ENCODE data around the gene JMJD8. TPM values are rescaled to one million over a fixed set of nuclear protein-coding genes. Genes with fewer than 3 reads are reported as not detected.

Gene JMJD8, protein sequence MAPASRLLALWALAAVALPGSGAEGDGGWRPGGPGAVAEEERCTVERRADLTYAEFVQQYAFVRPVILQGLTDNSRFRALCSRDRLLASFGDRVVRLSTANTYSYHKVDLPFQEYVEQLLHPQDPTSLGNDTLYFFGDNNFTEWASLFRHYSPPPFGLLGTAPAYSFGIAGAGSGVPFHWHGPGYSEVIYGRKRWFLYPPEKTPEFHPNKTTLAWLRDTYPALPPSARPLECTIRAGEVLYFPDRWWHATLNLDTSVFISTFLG
- total RNA-seq = 50.0 TPM

DNA sequence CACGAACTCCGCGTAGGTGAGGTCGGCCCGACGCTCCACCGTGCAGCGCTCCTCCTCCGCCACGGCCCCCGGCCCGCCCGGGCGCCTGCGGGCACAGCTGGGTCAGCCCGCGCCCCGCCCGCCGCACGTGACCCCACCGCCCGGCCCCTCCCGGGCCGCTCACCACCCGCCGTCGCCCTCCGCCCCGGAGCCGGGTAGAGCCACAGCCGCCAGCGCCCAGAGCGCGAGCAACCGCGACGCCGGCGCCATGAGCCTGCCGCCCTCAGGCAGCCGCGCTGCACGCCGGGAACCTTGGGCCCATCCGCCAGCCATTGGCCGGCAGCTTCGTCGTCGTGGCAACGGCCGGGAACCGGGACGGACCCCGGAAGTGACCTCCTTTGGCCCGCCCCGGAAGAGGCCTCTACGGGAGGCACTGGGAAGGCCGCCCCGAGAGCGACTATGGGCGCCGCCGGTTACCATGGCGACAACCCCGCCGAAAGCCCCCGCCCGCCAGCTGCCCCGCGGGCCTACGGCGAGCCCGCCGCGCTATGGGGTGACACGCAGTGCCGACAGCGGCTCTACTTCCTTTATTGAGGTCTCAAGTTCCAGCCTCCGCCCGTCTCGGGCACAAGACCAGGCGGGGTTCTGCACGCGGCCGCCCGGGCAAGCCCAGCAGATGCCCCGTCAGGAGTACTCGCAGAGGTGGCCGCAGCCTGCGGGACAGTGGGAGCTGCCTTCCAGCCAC is at the start of gene JMJD8:
TSS of gene JMJD8 (minus strand) at position 264 of the 724 bp plus-strand sequence. CDS start at position 249, 15 bp downstream.

DNA sequence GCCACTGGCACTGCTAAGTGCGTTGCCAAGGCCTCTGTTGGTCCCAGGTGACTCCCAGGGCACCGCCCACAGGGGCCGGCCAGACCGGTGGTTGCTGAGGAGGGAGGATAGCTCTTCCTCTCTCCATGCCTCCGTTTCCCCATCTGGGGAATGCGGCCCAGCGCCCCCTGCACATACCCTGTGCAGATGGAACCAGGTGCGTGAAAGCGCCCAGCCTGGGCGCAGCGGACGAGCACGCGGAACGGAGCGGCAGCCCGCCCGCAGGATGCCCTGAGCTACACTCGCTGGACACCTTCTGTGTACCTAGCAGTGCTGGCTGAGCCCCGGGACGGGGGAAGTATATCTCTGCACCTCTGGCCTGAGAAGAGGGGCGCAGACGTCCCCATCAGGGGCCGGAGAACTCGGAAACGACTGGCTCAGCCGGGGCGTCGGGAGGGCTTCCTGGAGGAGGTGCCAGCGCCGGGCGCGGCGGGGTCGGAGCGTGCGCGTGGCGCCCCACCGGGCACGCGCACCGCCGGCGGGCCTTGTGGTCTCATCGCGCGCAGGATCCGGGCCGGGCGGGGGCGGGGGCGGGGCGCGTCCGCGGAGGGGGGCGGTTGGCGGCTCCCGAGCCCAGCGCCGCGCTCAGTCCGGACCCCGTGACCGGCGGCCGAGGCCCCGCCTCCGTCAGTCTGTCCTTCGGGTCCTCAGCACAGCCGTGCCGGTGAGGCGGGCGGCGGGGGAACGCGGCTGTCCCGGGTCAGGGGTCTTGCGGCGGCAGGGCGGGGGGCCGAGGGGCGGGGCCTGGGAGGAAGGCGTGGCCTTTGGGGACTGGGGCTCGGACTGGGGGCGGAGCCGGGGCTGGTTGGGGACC is 42.5 kb upstream of the JMJD8 start, which contains the start of the genes CCDC78 and HAGHL:
TSS of gene CCDC78 (minus strand) at position 6 of the 853 bp plus-strand sequence. CDS start 76 bp downstream, outside the sequence.
TSS of gene HAGHL (plus strand) at position 669 of the 853 bp plus-strand sequence. CDS start 404 bp downstream, outside the sequence.

DNA sequence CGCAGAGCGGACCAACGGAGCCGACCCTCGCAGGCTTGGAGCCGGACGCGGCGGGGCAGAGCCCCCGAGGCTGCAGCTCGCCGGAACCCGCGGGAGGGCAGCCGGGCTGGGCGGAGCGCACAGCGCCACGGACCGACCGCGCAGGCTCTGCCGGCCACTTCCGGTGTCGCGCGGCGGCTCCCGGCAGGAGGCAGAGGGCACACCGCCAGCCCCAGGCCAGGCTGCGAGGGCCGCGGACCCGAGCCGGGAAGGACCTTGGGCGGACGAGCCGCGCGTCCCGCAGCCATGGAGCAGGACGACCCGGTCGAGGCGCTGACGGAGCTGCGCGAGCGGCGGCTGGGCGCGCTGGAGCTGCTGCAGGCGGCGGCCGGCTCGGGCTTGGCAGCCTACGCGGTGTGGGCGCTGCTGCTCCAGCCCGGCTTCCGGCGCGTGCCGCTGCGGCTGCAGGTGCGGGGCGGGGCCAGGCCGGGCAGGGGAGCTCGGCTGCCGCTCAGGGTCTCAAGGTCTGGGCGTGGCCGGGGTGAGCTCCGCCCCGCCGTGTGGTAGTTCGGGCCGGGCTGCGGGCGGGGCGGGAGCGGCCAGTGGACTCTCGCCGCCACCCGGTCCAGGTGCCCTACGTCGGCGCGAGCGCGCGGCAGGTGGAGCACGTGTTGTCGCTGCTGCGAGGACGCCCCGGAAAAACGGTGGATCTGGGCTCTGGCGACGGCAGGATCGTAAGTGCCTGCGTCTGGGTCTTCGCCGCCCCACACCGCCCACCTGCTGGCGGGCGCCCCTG is 37.0 kb upstream of the JMJD8 start, which contains the start of gene ANTKMT:
TSS of gene ANTKMT (plus strand) at position 157 of the 775 bp plus-strand sequence. CDS start at position 286, 129 bp downstream.

DNA sequence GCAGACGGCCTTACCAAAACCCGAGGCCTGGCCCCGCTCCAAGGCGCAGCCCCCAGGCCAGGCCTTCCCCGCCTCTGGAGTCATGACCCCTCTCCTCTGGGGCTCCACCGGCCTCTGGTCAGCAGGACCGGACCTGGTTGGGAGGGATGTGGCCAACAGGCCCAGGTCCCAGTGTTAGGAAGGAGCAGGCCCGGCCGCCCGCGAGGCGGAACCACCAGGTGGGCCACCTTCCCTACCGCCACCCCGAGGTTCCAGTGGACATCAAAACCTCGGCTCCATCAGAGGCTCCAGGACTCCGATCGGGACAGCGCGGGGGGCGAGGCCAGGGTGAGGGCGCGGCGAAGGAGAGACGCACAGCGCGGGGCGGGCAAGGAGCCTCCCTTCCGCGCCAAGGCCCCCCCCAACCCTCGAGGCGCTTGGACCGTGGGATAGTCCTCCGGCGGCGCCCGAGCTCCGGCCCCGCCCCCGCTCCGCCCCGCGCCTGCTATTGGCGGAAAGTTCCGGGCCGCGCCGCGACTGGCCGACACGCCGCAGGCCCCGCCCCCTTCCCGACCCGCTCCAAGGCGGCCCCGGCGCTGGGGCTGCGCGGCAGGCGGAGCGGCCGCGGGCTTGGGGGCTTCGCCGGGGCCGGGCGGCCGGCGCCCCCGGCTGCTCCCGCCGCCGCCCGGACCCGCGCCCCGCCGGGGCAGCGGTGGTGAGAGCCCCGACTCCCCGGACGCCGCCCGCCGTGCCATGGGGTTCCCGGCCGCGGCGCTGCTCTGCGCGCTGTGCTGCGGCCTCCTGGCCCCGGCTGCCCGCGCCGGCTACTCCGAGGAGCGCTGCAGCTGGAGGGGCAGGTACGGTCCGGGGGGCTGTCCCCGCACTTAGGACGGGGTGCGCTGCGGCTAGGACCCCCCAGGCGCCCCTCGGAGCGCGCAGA is 30.7 kb upstream of the JMJD8 start, which contains the start of gene METRN:
TSS of gene METRN (plus strand) at position 561 of the 919 bp plus-strand sequence. CDS start at position 733, 172 bp downstream.

DNA sequence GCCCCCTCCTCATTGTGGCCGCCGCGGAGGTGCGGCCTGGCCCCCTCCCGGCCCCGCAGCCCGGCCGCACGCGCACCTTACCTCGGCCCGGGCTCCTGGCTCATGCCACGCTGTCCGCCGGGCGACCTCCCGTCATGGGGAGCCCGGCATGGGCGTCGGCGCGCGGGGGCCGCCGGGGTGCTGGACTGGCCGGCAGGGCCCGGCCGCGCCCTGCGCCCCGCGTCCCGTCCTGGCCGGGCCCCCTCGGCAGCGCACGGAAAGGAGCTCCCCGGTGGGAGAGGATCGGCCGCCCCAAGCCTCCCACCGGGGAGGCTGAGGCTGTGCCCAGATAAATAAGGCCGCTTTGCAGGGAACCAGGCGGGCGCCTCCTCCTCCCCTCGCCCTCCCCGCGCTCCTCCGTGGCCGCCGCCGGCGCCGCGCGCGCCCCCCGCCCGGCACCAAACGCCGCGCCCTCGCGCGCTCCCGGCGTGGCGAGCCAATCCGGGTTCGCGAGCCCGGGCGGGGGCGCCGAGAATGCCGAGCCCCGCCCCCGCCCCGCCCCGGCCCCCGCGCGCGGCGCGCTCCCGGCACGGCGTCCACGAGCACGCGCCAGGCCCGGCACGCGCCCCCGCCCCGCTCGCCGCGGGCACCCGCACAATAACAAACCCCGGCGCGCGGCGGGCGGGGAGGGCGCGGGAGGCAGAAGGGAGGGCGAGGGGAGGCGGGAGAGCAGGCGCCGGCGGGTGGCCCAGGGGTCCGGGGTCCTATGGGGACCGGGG is 21.5 kb upstream of the JMJD8 start, which contains the start of gene FBXL16:
TSS of gene FBXL16 (minus strand) at position 371 of the 758 bp plus-strand sequence. CDS start 8,396 bp downstream, outside the sequence.

DNA sequence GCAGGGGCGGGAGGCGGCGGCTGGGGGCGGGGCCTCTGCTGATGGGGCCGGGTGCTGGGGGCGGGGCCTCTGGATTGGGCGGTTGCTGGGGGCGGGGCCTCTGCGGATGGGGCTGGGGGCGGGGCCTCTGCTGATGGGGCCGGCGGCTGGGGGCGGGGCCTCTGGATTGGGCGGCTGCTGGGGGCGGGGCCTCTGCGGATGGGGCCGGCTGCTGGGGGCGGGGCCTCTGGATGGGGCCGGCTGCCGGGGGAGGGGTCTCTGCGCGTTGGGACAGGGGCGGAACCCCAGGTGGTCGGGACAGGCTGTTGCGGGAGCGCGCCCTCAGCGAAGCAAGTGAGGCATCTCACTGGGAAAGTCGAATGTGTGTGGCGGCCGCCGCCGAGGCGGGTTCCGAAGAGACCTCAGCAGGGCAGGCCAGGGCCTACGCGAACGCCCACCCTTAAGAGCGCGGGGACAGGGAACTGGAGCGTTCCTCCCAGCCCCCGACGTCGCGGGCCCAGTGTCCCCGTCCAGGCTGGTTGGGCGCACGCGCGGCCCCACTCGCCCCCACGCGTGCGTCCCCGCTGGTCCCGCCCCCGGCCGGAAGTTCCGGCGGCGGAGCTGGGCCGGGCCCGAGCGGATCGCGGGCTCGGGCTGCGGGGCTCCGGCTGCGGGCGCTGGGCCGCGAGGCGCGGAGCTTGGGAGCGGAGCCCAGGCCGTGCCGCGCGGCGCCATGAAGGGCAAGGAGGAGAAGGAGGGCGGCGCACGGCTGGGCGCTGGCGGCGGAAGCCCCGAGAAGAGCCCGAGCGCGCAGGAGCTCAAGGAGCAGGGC is 4.1 kb downstream of the JMJD8 start, which contains the start of gene STUB1:
TSS of gene STUB1 (plus strand) at position 597 of the 811 bp plus-strand sequence. CDS start at position 713, 116 bp downstream.

DNA sequence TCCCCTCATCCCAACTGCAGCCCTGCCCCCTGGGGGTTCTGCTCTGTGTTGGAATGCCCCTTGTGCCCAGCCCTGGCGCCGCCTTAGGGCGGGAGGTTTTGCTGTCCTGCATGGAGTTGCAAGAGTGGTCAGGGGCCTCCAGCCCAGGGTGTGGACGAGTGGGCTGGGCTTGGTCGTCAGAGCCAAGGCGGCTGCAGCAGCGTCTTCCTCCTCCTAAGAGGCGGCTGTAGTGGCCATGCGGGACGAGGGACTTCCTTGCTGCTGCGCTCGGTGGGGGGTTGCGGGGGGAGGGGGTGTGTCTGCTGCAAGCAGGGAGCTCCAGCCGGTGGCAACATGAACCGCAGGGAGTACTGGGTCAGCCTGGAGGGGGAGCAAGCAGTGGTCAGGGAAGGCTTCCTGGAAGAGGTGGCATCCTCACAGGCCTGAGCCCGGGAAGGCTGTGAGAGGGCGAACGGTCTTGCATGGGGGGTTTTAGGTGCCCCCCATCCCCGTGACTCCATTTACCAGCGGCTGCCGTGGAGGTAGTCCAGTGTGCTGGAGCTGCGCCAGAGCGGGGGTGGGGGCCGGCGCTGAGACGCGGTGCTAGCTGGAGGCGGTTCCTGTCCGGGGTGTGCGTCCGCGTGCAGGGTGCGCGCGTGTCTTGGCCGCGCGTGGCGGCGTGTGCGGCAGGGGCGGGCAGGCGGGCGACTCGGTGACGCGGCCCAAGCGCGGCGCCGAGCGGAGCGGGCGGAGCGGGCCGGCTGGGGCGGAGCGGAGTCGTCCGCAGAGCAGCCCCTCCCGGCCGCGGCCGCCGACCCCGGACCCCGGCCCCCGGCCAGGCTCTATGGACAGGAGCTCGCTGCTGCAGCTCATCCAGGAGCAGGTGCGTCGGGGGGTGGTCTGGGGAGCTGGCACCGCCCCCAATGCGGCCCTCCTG is 8.9 kb downstream of the JMJD8 start, which contains the start of gene RHBDL1:
TSS of gene RHBDL1 (plus strand) at position 704 of the 916 bp plus-strand sequence. CDS start at position 824, 120 bp downstream.

DNA sequence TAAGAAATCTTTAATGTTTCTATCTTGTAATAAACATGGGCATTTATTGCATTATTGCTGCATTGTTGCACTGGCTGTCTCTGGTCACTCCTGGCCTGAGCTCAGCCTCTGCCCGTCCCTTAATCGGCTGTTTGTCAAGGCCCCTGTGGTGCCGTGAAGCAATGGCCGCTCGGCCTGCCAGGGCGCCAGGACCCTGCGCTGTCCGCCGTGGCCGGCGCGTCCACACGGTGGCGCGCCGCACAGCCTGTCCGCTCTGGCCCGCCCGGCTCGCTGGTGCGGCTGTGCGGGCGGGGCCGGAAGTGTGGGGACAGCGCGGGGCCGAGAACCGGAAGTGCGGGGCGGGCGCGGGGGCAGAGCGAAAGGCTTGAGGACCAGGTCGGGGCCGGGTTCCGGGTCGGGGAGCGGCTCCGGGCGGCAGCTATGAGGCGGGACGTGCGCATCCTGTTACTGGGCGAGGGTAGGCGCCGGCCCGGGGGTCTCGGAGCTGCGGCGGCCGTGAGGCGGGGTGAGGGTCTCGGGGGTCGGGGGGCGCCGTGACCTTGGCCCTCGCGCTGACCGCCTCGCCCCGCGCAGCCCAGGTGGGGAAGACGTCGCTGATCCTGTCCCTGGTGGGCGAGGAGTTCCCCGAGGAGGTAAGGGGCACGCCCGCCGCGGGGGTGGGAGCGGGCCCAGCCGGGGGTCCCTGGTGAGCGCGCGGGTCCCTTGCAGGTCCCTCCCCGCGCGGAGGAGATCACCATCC is 16.2 kb downstream of the JMJD8 start, which contains the start of gene RHOT2:
TSS of gene RHOT2 (plus strand) at position 353 of the 739 bp plus-strand sequence. CDS start at position 421, 68 bp downstream.

DNA sequence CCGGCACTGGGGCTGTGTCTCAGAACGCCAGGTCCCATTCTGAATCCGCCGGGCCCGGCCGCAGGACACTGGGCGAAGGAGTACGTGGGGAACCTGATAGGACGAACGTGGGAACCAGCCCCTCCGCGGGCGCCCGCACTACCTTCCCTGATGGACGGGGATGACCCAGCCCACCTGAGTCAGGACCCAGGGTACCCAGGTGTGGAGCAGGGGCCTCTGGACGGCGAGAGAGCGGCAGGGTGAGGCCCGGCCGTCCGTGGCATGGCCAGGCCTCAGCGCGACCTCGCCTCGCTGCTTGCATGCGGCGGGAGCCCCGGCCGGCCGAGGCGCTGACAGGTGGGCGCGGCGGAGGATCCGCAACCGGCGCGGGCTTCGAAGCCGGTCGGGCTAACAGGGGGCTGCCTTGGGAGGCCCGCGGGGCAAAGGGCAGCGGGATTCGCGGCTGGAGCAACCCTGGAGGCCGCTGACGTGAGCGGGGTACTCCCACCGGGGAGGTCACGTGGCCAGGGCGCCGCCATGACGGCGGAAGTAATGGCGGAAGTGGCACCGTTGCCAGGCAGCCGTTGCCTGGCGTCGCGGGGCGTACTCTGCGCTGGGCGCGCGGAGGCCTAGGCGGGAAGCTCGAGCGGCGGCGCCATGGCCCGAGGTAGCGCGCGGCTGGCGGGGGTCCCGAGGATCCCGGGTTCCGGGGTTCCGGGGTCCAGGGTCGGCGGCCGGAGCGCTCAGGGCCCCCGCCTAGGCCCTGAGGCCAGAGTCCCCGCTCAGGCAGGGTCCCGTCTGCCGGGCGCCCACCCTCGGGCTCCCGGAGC is 35.1 kb downstream of the JMJD8 start, which contains the start of gene WDR90:
TSS of gene WDR90 (plus strand) at position 585 of the 809 bp plus-strand sequence. CDS start at position 637, 52 bp downstream.

DNA sequence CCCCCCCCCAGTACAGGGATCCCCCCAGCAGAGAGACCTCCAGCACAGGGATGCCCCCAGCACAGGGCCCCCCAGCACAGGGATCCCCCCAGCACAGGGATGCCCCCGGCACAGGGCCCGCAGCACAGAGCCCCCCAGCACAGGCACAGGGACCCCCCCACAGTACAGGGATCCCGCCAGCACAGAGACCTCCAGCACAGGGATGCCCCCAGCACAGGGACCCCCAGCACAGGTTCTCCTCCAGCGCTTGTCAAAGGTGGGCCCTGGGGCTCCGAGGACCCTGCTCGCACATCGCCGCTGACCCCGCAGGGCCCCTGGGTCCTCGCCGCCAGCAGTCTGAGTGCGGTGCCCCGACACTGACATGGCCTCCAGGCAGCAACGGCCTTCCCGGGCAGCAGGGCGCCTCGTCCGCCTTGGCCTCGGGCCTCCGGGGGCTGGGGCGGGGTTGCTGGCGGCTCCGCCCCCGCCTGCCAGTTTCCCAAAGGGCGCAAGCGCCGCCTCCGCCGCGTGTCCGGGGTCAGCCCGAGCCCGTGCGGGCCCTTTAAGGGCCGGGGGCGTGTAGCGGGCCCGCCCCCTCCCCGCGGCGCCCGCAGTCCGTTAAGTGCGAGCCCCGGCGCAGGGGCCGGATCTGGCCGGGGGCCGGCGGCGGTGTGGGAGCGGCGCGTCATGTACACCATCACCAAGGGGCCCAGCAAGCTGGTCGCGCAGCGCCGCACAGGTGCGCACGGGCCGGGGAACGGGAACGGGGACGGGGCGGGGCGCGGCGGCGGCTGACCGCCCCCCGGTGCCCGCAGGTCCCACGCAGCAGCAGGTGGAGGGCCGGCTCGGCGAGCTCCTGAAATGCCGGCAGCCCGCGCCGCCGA is 42.6 kb downstream of the JMJD8 start, which contains the start of gene MCRIP2:
TSS of gene MCRIP2 (plus strand) at position 503 of the 863 bp plus-strand sequence. CDS start at position 667, 164 bp downstream.

DNA sequence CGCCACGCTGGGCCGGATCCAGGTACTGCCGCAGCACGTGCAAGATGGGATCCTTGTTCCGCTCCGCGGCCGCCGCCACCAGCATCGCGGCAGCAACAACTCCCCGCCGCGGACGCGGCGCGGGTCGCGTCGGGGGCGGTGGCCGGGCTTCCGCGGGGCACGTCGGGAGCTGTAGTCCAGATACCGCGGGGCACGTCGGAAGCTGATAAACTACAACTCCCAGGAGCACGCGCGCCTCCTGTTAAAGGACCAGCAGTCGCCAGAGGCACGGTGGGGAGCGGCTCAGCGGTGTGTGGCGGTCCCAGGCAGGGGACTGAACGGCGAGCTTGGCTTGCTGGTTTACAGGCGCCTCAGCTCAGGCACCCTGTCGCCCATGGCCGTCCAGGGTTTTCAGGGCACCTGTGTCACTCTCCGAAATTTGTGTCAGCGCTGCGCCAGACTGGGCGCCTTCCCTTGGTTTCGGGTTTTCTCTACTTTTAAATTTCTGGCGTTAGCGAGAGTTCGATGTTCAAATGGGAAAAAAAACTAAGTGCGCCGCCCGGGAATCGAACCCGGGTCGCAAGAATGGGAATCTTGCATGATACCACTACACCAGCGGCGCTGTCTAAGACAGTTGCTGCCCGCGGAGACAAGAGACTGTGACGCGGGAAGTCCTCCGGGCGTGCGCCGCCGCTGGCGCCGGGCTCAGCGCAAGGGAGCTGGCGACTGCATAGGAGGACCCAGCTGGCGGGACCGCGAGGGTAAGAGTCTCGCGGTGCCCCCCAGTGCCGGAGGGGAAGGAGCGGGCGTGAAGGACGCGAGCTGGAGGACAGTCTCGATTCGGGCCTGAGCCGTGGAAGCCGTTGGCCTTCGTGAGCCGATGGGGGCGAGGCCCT is 47.7 kb downstream of the JMJD8 start, which contains the start of gene METTL26:
TSS of gene METTL26 (minus strand) at position 100 of the 875 bp plus-strand sequence. CDS start at position 85, 15 bp downstream.

Measured in metanephros (tissue), 1 donor.